Measurements from ENCODE around the gene PTPRM.

DNA sequence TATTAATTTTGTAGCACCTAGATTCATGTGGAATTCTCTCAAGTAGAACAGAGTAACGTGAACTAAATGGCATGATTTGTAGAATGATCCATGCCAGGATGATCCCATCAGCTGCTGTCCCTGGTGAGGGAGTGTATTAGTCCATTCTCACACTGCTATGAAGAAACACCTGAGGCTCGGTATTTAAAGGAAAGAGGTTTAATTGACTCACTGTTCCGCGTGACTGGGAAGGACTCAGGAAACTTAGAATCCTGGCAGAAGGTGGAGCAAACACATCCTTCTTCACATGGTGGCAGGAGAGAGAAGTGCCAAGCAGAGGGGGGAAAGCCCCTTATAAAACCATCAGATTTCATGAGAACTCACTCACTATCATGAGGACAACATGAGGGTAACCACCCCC, 312.6 kb downstream of the PTPRM start:
- TF ChIP-seq POLR2A (IDR thresholded peaks at IDR 0.05; ENCODE audit: low read depth, low read length) (no peak), POLR2AphosphoS5 (IDR thresholded peaks at IDR 0.05; ENCODE audit: low read depth, low read length) (no peak)

All from GM12892 (cell line).